ENCODE measurements around the gene TP53BP1.
"Not testable (repeated sequence)": the region's sequence is repeated elsewhere in the genome, so short reads cannot be mapped to it uniquely, and the experiment has no call there.

The TP53BP1 gene, protein sequence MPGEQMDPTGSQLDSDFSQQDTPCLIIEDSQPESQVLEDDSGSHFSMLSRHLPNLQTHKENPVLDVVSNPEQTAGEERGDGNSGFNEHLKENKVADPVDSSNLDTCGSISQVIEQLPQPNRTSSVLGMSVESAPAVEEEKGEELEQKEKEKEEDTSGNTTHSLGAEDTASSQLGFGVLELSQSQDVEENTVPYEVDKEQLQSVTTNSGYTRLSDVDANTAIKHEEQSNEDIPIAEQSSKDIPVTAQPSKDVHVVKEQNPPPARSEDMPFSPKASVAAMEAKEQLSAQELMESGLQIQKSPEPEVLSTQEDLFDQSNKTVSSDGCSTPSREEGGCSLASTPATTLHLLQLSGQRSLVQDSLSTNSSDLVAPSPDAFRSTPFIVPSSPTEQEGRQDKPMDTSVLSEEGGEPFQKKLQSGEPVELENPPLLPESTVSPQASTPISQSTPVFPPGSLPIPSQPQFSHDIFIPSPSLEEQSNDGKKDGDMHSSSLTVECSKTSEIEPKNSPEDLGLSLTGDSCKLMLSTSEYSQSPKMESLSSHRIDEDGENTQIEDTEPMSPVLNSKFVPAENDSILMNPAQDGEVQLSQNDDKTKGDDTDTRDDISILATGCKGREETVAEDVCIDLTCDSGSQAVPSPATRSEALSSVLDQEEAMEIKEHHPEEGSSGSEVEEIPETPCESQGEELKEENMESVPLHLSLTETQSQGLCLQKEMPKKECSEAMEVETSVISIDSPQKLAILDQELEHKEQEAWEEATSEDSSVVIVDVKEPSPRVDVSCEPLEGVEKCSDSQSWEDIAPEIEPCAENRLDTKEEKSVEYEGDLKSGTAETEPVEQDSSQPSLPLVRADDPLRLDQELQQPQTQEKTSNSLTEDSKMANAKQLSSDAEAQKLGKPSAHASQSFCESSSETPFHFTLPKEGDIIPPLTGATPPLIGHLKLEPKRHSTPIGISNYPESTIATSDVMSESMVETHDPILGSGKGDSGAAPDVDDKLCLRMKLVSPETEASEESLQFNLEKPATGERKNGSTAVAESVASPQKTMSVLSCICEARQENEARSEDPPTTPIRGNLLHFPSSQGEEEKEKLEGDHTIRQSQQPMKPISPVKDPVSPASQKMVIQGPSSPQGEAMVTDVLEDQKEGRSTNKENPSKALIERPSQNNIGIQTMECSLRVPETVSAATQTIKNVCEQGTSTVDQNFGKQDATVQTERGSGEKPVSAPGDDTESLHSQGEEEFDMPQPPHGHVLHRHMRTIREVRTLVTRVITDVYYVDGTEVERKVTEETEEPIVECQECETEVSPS (N-terminal part only)

DNA sequence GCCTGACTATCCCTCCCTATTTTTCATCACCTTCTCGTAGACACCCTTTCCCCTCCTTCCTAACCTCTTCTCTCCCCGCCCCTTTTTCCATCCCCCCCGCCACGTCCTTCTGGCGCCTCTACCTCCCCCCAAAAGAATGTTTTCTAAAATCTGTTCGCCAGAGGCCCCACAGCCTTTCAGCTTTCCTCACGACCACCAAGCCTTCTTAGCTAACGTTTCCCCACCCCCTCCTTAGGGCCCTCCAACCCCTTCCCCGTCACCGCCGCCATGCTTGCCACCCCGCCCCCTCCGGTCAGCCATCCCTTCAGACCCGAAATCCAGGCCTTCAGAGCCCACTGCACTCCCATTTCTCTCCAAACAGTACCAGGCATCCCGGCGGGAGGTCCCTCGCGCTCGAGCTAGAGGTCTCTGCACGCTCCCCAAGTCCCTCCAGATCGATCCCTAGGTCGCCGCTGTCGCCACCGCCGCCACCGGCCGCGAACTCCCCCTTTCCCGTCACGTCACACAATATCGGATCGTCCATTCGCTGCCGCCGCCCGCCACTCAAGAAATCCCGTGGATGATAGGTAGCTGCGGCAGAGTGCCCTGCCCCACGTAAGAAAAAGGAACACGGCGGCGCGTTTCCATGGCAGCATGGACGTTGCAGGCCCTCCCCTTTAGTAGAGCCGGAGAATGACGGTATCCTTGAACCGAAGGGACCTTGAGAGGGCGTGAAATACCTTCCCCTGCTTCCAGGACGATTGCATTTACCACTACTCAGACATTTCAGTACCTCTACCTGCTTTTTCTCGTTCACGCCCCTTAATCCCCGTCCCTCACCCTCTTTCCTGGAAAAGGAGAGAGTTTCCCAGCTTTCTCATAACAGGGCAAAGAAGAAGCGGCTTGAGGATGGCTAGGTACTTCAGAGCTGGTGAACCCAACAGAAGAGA lies at the start of gene TP53BP1:
Gene TP53BP1, minus strand, starts transcription at position 484 of the 929 bp plus-strand sequence. Its CDS starts 113 bp downstream, at position 371.
- DNase-seq = peak; percentile 97

- DNase-seq = no peak
These were observed 48.8 kb upstream of the TP53BP1 start for GRCh38 chr15:43541785-43542184.

DNA sequence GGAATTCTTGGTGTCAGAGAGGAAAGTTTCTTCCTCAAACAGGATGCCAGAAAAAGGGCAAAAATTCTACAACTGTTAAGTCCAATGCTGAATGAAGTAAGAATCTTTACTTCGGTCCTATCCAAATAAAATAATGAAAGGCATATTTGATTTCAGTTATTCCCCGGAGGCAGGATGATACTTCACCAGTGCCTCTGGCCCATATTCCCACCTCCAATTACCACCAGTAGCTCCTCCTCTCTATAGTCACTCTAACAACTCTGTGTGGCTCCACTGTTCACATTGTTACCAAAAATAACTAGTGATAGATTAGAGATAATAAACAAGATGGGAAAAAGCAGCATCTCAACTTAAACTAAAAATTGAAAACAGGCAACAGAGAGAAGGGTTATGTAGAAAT lies 45.1 kb upstream of the TP53BP1 start:
- no peak for DNase-seq

DNA sequence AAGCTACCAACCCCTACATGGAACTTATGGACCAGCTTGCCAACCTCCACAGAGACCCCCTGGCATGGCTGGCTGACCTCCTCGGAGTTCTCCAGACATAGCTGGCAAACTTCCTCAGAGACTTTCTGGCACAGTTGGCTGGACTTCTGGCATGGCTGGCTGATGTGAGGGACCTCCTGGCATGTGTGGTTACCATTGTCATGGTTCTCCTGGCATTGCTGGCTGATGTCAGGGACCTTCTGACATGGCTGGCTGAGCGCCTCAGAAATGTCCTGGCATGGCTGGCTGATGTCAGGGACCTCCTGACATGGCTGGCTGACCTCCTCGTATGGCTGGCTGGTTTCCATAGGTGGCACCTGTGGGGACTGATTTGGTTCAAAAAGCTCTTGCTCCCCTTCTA lies 41.9 kb upstream of the TP53BP1 start:
- no peak for DNase-seq

DNA sequence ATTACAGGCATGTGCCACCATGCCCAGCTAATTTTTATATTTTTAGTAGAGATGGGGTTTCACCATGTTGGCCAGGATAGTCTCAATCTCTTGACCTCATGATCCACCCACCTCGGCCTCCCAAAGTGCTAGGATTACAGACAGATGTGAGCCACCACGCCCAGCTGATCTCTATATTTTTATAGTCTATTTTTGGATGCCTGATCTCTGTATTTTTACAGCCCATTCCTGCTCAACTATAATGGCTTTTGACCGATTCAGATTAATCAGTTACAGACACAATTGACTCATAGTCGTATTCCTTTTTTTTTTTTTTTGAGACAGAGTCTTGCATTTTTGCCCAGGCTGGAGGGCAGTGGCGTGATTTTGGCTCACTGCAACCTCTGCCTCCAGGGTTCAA lies 39.9 kb upstream of the TP53BP1 start:
- DNase-seq = not testable (repeated sequence)

- DNase-seq = no peak
These were observed 38.2 kb upstream of the TP53BP1 start for GRCh38 chr15:43531018-43531670.

DNA sequence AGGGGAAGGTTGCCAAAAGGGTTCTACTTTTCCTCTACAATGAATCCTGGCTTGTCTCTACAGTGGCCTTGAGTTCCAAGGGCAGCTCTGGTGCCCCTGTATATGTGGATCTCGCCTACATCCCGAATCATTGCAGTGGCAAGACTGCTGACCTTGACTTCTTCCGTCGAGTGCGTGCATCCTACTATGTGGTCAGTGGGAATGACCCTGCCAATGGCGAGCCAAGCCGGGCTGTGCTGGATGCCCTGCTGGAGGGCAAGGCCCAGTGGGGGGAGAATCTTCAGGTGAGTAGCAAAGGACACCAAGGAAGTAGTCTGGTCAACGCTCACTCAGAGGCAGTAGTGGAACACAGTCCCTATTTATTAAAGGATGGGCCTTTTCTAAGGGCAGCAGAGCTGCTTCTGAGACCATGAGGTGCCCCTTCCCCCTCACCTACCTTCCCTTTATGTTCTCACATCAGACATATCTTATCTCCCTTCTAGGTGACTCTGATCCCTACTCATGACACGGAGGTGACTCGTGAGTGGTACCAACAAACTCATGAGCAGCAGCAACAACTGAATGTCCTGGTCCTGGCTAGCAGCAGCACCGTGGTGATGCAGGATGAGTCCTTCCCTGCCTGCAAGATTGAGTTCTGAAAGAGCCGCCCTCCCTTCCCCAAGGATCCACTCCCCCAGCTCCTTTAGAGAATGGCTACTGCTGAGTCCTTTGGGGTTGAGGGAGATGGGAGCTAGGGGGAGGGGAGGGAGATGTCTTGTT lies 36.8 kb upstream of the TP53BP1 start:
- no peak for DNase-seq

- no peak for DNase-seq
These were observed 36.2 kb upstream of the TP53BP1 start for GRCh38 chr15:43529141-43529540.

GRCh38 chr15:43528542-43529007 lies 35.6 kb upstream of the TP53BP1 start:
- no peak for DNase-seq

DNA sequence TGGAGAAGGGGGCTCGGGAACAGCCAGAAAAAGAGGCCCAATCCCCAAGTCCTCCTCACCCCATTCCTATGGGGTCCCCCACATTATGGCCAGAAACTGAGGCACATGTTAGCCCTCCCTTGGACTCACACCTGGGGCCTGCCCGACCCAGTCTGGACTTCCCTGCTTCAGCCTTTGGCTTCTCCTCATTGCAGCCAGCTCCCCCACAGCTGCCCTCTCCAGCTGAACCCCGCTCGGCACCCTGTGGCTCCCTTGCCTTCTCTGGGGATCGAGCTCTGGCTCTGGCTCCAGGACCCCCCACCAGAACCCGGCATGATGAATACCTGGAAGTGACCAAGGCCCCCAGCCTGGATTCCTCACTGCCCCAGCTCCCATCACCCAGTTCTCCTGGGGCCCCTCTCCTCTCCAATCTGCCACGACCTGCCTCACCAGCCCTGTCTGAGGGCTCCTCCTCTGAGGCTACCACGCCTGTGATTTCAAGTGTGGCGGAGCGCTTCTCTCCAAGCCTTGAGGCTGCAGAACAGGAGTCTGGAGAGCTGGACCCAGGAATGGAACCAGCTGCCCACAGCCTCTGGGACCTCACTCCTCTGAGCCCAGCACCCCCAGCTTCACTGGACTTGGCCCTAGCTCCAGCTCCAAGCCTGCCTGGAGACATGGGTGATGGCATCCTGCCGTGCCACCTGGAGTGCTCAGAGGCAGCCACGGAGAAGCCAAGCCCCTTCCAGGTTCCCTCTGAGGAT lies 35.0 kb upstream of the TP53BP1 start:
- DNase-seq = no peak

- DNase-seq = no peak
These were observed 34.3 kb upstream of the TP53BP1 start for GRCh38 chr15:43527016-43527801.

DNA sequence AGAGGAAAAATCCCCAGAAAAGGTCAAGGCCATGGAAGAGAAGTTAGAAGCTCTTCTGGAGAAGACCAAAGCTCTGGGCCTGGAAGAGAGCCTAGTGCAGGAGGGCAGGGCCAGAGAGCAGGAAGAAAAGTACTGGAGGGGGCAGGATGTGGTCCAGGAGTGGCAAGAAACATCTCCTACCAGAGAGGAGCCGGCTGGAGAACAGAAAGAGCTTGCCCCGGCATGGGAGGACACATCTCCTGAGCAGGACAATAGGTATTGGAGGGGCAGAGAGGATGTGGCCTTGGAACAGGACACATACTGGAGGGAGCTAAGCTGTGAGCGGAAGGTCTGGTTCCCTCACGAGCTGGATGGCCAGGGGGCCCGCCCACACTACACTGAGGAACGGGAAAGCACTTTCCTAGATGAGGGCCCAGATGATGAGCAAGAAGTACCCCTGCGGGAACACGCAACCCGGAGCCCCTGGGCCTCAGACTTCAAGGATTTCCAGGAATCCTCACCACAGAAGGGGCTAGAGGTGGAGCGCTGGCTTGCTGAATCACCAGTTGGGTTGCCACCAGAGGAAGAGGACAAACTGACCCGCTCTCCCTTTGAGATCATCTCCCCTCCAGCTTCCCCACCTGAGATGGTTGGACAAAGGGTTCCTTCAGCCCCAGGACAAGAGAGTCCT lies 33.4 kb upstream of the TP53BP1 start:
- no peak for DNase-seq

DNA sequence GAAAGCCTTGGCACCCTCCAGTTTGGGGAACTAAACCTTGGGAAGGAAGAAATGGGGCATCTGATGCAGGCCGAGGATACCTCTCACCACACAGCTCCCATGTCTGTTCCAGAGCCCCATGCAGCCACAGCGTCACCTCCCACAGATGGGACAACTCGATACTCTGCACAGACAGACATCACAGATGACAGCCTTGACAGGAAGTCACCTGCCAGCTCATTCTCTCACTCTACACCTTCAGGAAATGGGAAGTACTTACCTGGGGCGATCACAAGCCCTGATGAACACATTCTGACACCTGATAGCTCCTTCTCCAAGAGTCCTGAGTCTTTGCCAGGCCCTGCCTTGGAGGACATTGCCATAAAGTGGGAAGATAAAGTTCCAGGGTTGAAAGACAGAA lies 32.2 kb upstream of the TP53BP1 start:
- no peak for DNase-seq

DNA sequence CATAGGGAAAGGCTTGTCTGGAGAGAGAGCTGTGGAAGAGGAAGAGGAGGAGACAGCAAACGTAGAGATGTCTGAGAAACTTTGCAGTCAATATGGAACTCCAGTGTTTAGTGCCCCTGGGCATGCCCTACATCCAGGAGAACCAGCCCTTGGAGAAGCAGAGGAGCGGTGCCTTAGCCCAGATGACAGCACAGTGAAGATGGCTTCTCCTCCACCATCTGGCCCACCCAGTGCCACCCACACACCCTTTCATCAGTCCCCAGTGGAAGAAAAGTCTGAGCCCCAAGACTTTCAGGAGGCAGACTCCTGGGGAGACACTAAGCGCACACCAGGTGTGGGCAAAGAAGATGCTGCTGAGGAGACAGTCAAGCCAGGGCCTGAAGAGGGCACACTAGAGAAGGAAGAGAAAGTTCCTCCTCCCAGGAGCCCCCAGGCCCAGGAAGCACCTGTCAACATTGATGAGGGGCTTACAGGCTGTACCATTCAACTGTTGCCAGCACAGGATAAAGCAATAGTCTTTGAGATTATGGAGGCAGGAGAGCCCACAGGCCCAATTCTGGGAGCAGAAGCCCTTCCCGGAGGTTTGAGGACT lies 31.4 kb upstream of the TP53BP1 start:
- no peak for DNase-seq

GRCh38 chr15:43523646-43524045 lies 30.7 kb upstream of the TP53BP1 start:
- DNase-seq = no peak

DNA sequence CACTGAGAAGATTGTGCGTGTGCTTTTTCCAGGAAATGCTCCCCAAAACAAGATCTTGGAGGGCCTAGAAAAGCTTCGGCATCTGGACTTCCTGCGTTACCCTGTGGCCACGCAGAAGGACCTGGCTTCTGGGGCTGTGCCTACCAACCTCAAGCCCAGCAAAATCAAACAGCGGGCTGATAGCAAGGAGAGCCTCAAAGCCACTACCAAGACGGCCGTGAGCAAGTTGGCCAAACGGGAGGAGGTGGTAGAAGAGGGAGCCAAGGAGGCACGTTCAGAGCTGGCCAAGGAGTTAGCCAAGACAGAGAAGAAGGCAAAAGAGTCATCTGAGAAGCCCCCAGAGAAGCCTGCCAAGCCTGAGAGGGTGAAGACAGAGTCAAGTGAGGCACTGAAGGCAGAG lies 29.3 kb upstream of the TP53BP1 start:
- no peak for DNase-seq

DNA sequence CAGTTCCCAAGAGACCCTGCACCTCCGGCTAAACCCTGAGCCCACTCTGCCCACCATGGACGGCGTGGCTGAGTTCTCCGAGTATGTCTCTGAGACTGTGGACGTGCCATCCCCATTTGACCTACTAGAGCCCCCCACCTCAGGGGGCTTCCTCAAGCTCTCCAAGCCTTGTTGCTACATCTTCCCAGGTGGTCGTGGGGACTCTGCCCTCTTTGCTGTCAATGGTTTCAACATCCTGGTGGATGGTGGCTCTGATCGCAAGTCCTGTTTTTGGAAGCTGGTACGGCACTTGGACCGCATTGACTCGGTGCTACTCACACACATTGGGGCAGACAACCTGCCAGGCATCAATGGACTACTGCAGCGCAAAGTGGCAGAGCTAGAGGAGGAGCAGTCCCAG lies 28.5 kb upstream of the TP53BP1 start:
- no peak for DNase-seq

DNA sequence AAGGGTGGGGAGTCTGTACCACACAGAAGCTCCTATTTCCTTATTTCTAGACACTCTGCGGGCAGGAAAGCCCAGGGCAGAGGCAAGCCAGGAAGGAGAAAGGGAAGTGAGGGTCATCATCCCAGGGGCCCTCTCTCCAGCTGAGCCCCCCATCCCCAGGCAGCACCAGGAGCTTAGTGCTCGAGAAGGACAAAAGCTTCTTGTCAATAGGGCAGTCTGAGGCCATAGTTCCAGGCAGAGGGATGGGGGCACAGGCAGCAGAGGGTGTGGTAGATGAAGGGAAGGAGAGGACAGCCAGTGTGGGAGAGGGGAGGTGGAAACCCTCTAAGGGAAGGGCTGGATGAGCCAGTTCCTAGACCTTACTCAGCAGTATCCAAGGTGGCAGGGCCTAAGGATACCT lies 27.2 kb upstream of the TP53BP1 start:
- DNase-seq = no peak
